SK-N-SH (cell line): ENCODE measurements around the gene DAGLA. TPM values are rescaled to one million over a fixed set of nuclear protein-coding genes. Genes with fewer than 3 reads are reported as not detected.

ENCODE experiments used
- CTCF ChIA-PET: fragments of 300-600, 350-600 bp; formaldehyde crosslinking; extraction: SDS; loops from one replicate; lab custom pipeline; 2021; lab: Yijun Ruan, JAX
- POLR2A ChIA-PET: fragments of 350-600 bp; sonication (Branson Sonifier 250); formaldehyde crosslinking; extraction: SDS; loops from one replicate; lab custom pipeline; 2020; ENCODE audit warnings: antibody characterized with exemption, inconsistent platforms; lab: Yijun Ruan, JAX
- DNase-seq: peaks from one replicate; pipeline ENCODE4 v3.0.0; 2012
- H2AFZ ChIP-seq: fragments of 200-600 bp; sonication (generic); 2 replicates; pipeline ENCODE4 v1.8.1; 2016; ENCODE audit warnings: antibody characterized with exemption, mild to moderate bottlenecking, low read depth
- H3F3A ChIP-seq: fragments of 200-600 bp; sonication (generic); replicated peaks from 2 replicates; pipeline ENCODE3; 2016; ENCODE audit warnings: antibody characterized with exemption, mild to moderate bottlenecking; ENCODE audit not compliant: insufficient read depth
- H3K27ac ChIP-seq, 2 experiments: fragments of 200-500 bp in 1 of 2; fragments of 200-600 bp in 1 of 2; sonication (Bioruptor generic) in 1 of 2; sonication (generic), shearing (Covaris generic) in 1 of 2; 2 replicates each; pipeline versions ENCODE4 v1.5.1 to v1.6.1; 2014 to 2016; ENCODE audit warnings: low read depth in 2 of 2, inconsistent platforms in 1 of 2, low read length in 1 of 2, mild to moderate bottlenecking in 1 of 2, mixed read lengths in 1 of 2
- H3K27me3 ChIP-seq: fragments of 200-600 bp; sonication (generic), shearing (Covaris generic); 2 replicates; pipeline ENCODE4 v1.6.1; 2016; ENCODE audit warnings: mixed run types; ENCODE audit not compliant: insufficient read depth
- H3K36me3 ChIP-seq, 2 experiments: fragments of 200-500 bp in 1 of 2; fragments of 200-600 bp in 1 of 2; sonication (Bioruptor generic) in 1 of 2; sonication (generic) in 1 of 2; replicated peaks in 1 of 2; 2 replicates each; pipeline versions ENCODE3 to v1.5.1; 2014 to 2016; ENCODE audit warnings: low read length in 1 of 2, mild to moderate bottlenecking in 1 of 2; ENCODE audit not compliant: insufficient read depth in 2 of 2, control insufficient read depth in 1 of 2
- H3K4me1 ChIP-seq, 2 experiments: fragments of 200-500 bp in 1 of 2; fragments of 200-600 bp in 1 of 2; sonication (Bioruptor generic) in 1 of 2; sonication (generic), shearing (Covaris generic) in 1 of 2; 2 replicates each; pipeline versions ENCODE4 v1.5.1 to v1.6.1; 2014 to 2016; ENCODE audit warnings: low read depth in 1 of 2, low read length in 1 of 2, mixed run types in 1 of 2; ENCODE audit not compliant: insufficient read depth in 2 of 2, control insufficient read depth in 1 of 2
- H3K4me2 ChIP-seq: fragments of 200-600 bp; sonication (generic), shearing (Covaris generic); 2 replicates; pipeline ENCODE4 v1.6.1; 2017; ENCODE audit warnings: mixed run types
- H3K4me3 ChIP-seq, 2 experiments: fragments of 200-500 bp in 1 of 2; fragments of 200-600 bp in 1 of 2; sonication (Bioruptor generic) in 1 of 2; sonication (generic), shearing (Covaris generic) in 1 of 2; 2 replicates each; pipeline versions ENCODE4 v1.5.1 to v1.8.1; 2014 to 2016; ENCODE audit warnings: low read depth in 2 of 2, inconsistent platforms in 1 of 2, low read length in 1 of 2, mild to moderate bottlenecking in 1 of 2, mixed read lengths in 1 of 2, moderate library complexity in 1 of 2
- H3K79me2 ChIP-seq: fragments of 200-600 bp; sonication (generic); 2 replicates; pipeline ENCODE4 v1.8.1; 2017; ENCODE audit warnings: mild to moderate bottlenecking; ENCODE audit not compliant: insufficient read depth
- H3K9ac ChIP-seq: fragments of 200-600 bp; sonication (generic); 2 replicates; pipeline ENCODE4 v1.6.1; 2017; ENCODE audit warnings: mixed run types
- H3K9me2 ChIP-seq: fragments of 200-600 bp; sonication (generic); 2 replicates; pipeline ENCODE4 v1.6.1; 2017; ENCODE audit warnings: mixed run types
- H3K9me3 ChIP-seq: fragments of 200-600 bp; sonication (generic); 2 replicates; pipeline ENCODE4 v1.6.1; 2017; ENCODE audit warnings: mixed run types, mild to moderate bottlenecking, moderate library complexity
- H4K20me1 ChIP-seq: fragments of 200-600 bp; sonication (generic); 2 replicates; pipeline ENCODE4 v1.6.1; 2017; ENCODE audit warnings: mild to moderate bottlenecking, mixed run types; ENCODE audit not compliant: insufficient read depth
- CHD2 ChIP-seq: fragments of 150-350 bp; IDR thresholded peaks from 2 replicates; pipeline ENCODE4 v1.6.1; 2018; ENCODE audit warnings: low read length; ENCODE audit not compliant: partially characterized antibody
- ELF1 ChIP-seq: IDR thresholded peaks from 2 replicates; pipeline ENCODE4 v1.4.0; 2012
- EP300 ChIP-seq, 2 experiments: IDR thresholded peaks; 2 replicates each; pipeline versions ENCODE4 v1.4.0 to v1.6.1; 2012; ENCODE audit warnings: borderline replicate concordance in 1 of 2, low read depth in 1 of 2, low read length in 1 of 2
- GABPA ChIP-seq: IDR thresholded peaks from 2 replicates; pipeline ENCODE4 v1.4.0; 2012; ENCODE audit warnings: low read depth, mild to moderate bottlenecking
- GATA2 ChIP-seq: sonication (generic); formaldehyde crosslinking; IDR thresholded peaks from 2 replicates; pipeline ENCODE4 v1.5.0; 2020; ENCODE audit warnings: mild to moderate bottlenecking, missing genetic modification reagents
- JUND ChIP-seq: IDR thresholded peaks from 2 replicates; pipeline ENCODE4 v1.4.0; 2012
- MAX ChIP-seq: IDR thresholded peaks from 2 replicates; pipeline ENCODE4 v1.4.0; 2012; ENCODE audit warnings: low read depth
- MEF2A ChIP-seq: IDR thresholded peaks from 2 replicates; pipeline ENCODE4 v1.4.0; 2012; ENCODE audit warnings: low read depth, borderline replicate concordance
- NFIC ChIP-seq: IDR thresholded peaks from 2 replicates; pipeline ENCODE4 v1.4.0; 2012; ENCODE audit warnings: borderline replicate concordance
- POLR2AphosphoS5 ChIP-seq: IDR thresholded peaks from 2 replicates; pipeline ENCODE4 v1.6.1; 2012; ENCODE audit warnings: low read depth, low read length
- RFX5 ChIP-seq: IDR thresholded peaks from 2 replicates; pipeline ENCODE4 v1.6.1; 2012; ENCODE audit warnings: mild to moderate bottlenecking, improper control_type of control experiment, low read length
- SIN3A ChIP-seq: IDR thresholded peaks from 2 replicates; pipeline ENCODE4 v1.6.1; 2012; ENCODE audit warnings: low read depth, mild to moderate bottlenecking, low read length, moderate library complexity, borderline replicate concordance
- SMC3 ChIP-seq: IDR thresholded peaks from 2 replicates; pipeline ENCODE4 v1.6.1; 2012; ENCODE audit warnings: low read depth, low read length, improper control_type of control experiment
- TAF1 ChIP-seq: IDR thresholded peaks from 2 replicates; pipeline ENCODE4 v1.6.1; 2012; ENCODE audit warnings: low read depth, mild to moderate bottlenecking, low read length, moderate library complexity, borderline replicate concordance
- TCF12 ChIP-seq: IDR thresholded peaks from 2 replicates; pipeline ENCODE4 v1.4.0; 2012
- TEAD4 ChIP-seq: IDR thresholded peaks from 2 replicates; pipeline ENCODE4 v1.4.0; 2012; ENCODE audit warnings: mild to moderate bottlenecking, borderline replicate concordance; ENCODE audit not compliant: insufficient read depth
- YY1 ChIP-seq: IDR thresholded peaks from 2 replicates; pipeline ENCODE4 v1.4.0; 2012; ENCODE audit warnings: low read depth, mild to moderate bottlenecking
- WGBS: methylation state at CpG from one replicate; pipeline ENCODE4 v1.1.6; 2017; ENCODE audit warnings: low lambda C conversion rate; 5-methylcytosine and 5-hydroxymethylcytosine counted together
- polyA plus RNA-seq, 3 experiments: library from polyadenylated mRNA; depleted of rRNA; stranded (reverse); fragments of >200 nt; gene quantifications; 2 replicates each; pipeline ENCODE4 v1.2.3, GENCODE V29; 2012
- TF ChIP-seq, protein P1 (sequence below): IDR thresholded peaks from 2 replicates; pipeline ENCODE4 v1.6.1; 2012; ENCODE audit warnings: mild to moderate bottlenecking, low read depth, low read length, moderate library complexity
- TF ChIP-seq, protein P2 (sequence below): fragments of 150-350 bp; IDR thresholded peaks from 2 replicates; pipeline ENCODE4 v1.6.1; 2017; ENCODE audit warnings: antibody characterized with exemption, low read length, low read depth, borderline replicate concordance
- TF ChIP-seq, protein P3 (sequence below): IDR thresholded peaks from 2 replicates; pipeline ENCODE4; 2012

Gene DAGLA
- polyA plus RNA-seq, 1 of the 3 experiments (the other 2 are of a cell fraction): 3.3 TPM

DNA sequence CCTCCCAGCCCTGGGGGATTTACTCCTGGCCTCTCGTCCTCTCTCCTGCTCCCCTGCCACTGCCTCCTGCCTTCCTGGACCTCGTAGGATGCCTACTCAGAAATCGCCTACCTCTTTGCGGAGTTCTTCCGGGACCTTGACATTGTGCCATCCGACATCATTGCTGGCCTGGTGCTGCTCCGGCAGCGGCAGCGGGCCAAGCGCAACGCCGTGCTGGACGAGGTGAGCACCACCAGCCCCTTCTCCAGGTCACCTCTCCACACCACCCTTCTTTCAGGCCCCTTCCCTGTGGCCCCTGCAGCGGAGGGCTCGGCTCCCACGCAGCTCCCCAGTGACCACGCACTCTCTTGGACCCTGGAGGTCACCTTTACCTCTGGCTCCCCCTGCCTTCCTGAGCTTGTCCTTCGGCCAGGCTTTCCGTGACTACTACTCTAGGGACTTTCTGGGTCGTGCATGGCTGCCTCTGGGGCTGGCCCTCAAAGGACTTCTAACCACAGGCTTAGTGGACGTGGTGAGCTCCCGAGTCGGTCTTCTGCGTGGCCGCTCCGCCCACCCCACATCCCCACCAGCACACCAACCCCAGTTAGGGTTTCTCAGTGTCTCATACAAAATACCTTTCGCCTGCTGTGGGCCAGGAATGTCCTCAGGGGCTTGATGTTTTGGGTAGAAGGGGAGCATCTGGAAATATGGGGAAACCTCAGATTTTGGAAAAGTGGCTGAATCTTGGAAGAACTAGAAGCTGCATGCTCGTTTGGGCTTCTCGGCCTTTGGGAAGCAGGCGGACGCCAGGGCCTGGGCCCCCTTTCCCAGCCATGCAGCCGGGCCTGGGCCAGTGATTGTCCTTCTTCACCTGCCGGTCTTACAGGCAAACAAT lies 48.1 kb downstream of the DAGLA start:
- POLR2A ChIA-PET: interaction anchor here (0.6 kb wide), 1 partner anchor 153 kb away, joined by 3 read pairs; no protein-coding TSS in a partner anchor
- Histone ChIP-seq H3K4me2 (no peak overlapping the region), H4K20me1 (no peaks in the 10 kb centered on the region), H3K36me3 (peaks cover 0 to 23% of the 10 kb centered on the region in 2 experiments), H3K27me3 (no peaks in the 10 kb centered on the region), H3K9me2 (no peaks in the 10 kb centered on the region), H3K79me2 (no peaks in the 10 kb centered on the region), H3K9me3 (no peaks in the 10 kb centered on the region)
- WGBS: 88% methylated on average over 25 of the region's 33 CpGs
- TF ChIP-seq ELF1: no peak
- TF ChIP-seq, protein P1, sequence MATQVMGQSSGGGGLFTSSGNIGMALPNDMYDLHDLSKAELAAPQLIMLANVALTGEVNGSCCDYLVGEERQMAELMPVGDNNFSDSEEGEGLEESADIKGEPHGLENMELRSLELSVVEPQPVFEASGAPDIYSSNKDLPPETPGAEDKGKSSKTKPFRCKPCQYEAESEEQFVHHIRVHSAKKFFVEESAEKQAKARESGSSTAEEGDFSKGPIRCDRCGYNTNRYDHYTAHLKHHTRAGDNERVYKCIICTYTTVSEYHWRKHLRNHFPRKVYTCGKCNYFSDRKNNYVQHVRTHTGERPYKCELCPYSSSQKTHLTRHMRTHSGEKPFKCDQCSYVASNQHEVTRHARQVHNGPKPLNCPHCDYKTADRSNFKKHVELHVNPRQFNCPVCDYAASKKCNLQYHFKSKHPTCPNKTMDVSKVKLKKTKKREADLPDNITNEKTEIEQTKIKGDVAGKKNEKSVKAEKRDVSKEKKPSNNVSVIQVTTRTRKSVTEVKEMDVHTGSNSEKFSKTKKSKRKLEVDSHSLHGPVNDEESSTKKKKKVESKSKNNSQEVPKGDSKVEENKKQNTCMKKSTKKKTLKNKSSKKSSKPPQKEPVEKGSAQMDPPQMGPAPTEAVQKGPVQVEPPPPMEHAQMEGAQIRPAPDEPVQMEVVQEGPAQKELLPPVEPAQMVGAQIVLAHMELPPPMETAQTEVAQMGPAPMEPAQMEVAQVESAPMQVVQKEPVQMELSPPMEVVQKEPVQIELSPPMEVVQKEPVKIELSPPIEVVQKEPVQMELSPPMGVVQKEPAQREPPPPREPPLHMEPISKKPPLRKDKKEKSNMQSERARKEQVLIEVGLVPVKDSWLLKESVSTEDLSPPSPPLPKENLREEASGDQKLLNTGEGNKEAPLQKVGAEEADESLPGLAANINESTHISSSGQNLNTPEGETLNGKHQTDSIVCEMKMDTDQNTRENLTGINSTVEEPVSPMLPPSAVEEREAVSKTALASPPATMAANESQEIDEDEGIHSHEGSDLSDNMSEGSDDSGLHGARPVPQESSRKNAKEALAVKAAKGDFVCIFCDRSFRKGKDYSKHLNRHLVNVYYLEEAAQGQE: no peak
- TF ChIP-seq, protein P2, sequence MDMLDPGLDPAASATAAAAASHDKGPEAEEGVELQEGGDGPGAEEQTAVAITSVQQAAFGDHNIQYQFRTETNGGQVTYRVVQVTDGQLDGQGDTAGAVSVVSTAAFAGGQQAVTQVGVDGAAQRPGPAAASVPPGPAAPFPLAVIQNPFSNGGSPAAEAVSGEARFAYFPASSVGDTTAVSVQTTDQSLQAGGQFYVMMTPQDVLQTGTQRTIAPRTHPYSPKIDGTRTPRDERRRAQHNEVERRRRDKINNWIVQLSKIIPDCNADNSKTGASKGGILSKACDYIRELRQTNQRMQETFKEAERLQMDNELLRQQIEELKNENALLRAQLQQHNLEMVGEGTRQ: no peak
- no peak for TF ChIP-seq TCF12
- no peak for TF ChIP-seq POLR2AphosphoS5
- TF ChIP-seq, protein P3, sequence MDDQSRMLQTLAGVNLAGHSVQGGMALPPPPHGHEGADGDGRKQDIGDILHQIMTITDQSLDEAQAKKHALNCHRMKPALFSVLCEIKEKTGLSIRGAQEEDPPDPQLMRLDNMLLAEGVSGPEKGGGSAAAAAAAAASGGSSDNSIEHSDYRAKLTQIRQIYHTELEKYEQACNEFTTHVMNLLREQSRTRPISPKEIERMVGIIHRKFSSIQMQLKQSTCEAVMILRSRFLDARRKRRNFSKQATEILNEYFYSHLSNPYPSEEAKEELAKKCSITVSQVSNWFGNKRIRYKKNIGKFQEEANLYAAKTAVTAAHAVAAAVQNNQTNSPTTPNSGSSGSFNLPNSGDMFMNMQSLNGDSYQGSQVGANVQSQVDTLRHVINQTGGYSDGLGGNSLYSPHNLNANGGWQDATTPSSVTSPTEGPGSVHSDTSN: no peak
- no peak for TF ChIP-seq NFIC
- no peak for TF ChIP-seq GATA2 (CRISPR knock-in tag)
- TF ChIP-seq, all 33 proteins: peak for 0
- Histone ChIP-seq H3K27ac (no peak overlapping the region), H3F3A (no peaks in the 10 kb centered on the region), H3K9ac (no peak overlapping the region), H3K4me1 (peaks cover 0 to 4% of the 10 kb centered on the region in 2 experiments; a peak in 1 of 4 replicates), H2AFZ (no peak overlapping the region), H3K4me3 (no peak overlapping the region)
- no peak for DNase-seq
- CTCF ChIA-PET: interaction anchor here (1.2 to 1.6 kb wide), 5 partner anchors 18 to 380 kb away, joined by 3 to 6 read pairs (median 4); no protein-coding TSS in a partner anchor

- Histone ChIP-seq H3K9ac (no peak overlapping the region), H3K27me3 (no peaks in the 10 kb centered on the region), H3K36me3 (peaks cover 0 to 18% of the 10 kb centered on the region in 2 experiments), H2AFZ (no peak overlapping the region), H3K4me1 (peaks cover 0 to 5% of the 10 kb centered on the region in 2 experiments; a peak in 1 of 4 replicates), H3K9me2 (no peaks in the 10 kb centered on the region), H3F3A (no peaks in the 10 kb centered on the region), H3K9me3 (no peaks in the 10 kb centered on the region), H3K4me2 (no peak overlapping the region), H3K4me3 (no peak overlapping the region), H3K79me2 (no peaks in the 10 kb centered on the region), H4K20me1 (peaks cover 2% of the 10 kb centered on the region; the same call in 1 of the 2 replicates), H3K27ac (no peak overlapping the region)
- CTCF ChIA-PET: interaction anchor here (1.2 to 1.6 kb wide), 5 partner anchors 19 to 379 kb away, joined by 3 to 6 read pairs (median 4); no protein-coding TSS in a partner anchor
- 61% methylated on average over 8 of the region's 8 CpGs for WGBS
- POLR2A ChIA-PET: interaction anchor here (0.6 kb wide), 1 partner anchor 154 kb away, joined by 3 read pairs; no protein-coding TSS in a partner anchor
- no peak for DNase-seq
- TF ChIP-seq YY1 (no peak), RFX5 (no peak), TEAD4 (no peak), MEF2A (no peak), GABPA (no peak), JUND (no peak), CHD2 (no peak), EP300 (IDR thresholded peaks at IDR 0.05; ENCODE audit: borderline replicate concordance in 1 of 2, low read depth in 1 of 2, low read length in 1 of 2) (no peak), TAF1 (no peak), NFIC (no peak), MAX (no peak), SMC3 (no peak), SIN3A (no peak)
- TF ChIP-seq, protein P3: no peak
Observed at GRCh38 chr11:61728940-61729219, 48.7 kb downstream of the DAGLA start.
